SK-N-SH (cell line): ENCODE measurements around the gene TRMT1L. TPM values are rescaled to one million over a fixed set of nuclear protein-coding genes. Genes with fewer than 3 reads are reported as not detected.

Experiments
- CTCF ChIA-PET: fragments of 300-600, 350-600 bp; formaldehyde crosslinking; extraction: SDS; loops from one replicate; lab custom pipeline; 2021; lab: Yijun Ruan, JAX
- POLR2A ChIA-PET: fragments of 350-600 bp; sonication (Branson Sonifier 250); formaldehyde crosslinking; extraction: SDS; loops from one replicate; lab custom pipeline; 2020; ENCODE audit warnings: antibody characterized with exemption, inconsistent platforms; lab: Yijun Ruan, JAX
- DNase-seq: peaks from one replicate; pipeline ENCODE4 v3.0.0; 2012
- H2AFZ ChIP-seq: fragments of 200-600 bp; sonication (generic); 2 replicates; pipeline ENCODE4 v1.8.1; 2016; ENCODE audit warnings: antibody characterized with exemption, mild to moderate bottlenecking, low read depth
- H3F3A ChIP-seq: fragments of 200-600 bp; sonication (generic); replicated peaks from 2 replicates; pipeline ENCODE3; 2016; ENCODE audit warnings: antibody characterized with exemption, mild to moderate bottlenecking; ENCODE audit not compliant: insufficient read depth
- H3K27ac ChIP-seq, 2 experiments: fragments of 200-500 bp in 1 of 2; fragments of 200-600 bp in 1 of 2; sonication (Bioruptor generic) in 1 of 2; sonication (generic), shearing (Covaris generic) in 1 of 2; 2 replicates each; pipeline versions ENCODE4 v1.5.1 to v1.6.1; 2014 to 2016; ENCODE audit warnings: low read depth in 2 of 2, inconsistent platforms in 1 of 2, low read length in 1 of 2, mild to moderate bottlenecking in 1 of 2, mixed read lengths in 1 of 2
- H3K27me3 ChIP-seq: fragments of 200-600 bp; sonication (generic), shearing (Covaris generic); 2 replicates; pipeline ENCODE4 v1.6.1; 2016; ENCODE audit warnings: mixed run types; ENCODE audit not compliant: insufficient read depth
- H3K36me3 ChIP-seq, 2 experiments: fragments of 200-500 bp in 1 of 2; fragments of 200-600 bp in 1 of 2; sonication (Bioruptor generic) in 1 of 2; sonication (generic) in 1 of 2; replicated peaks in 1 of 2; 2 replicates each; pipeline versions ENCODE3 to v1.5.1; 2014 to 2016; ENCODE audit warnings: low read length in 1 of 2, mild to moderate bottlenecking in 1 of 2; ENCODE audit not compliant: insufficient read depth in 2 of 2, control insufficient read depth in 1 of 2
- H3K4me1 ChIP-seq, 2 experiments: fragments of 200-500 bp in 1 of 2; fragments of 200-600 bp in 1 of 2; sonication (Bioruptor generic) in 1 of 2; sonication (generic), shearing (Covaris generic) in 1 of 2; 2 replicates each; pipeline versions ENCODE4 v1.5.1 to v1.6.1; 2014 to 2016; ENCODE audit warnings: low read depth in 1 of 2, low read length in 1 of 2, mixed run types in 1 of 2; ENCODE audit not compliant: insufficient read depth in 2 of 2, control insufficient read depth in 1 of 2
- H3K4me2 ChIP-seq: fragments of 200-600 bp; sonication (generic), shearing (Covaris generic); 2 replicates; pipeline ENCODE4 v1.6.1; 2017; ENCODE audit warnings: mixed run types
- H3K4me3 ChIP-seq, 2 experiments: fragments of 200-500 bp in 1 of 2; fragments of 200-600 bp in 1 of 2; sonication (Bioruptor generic) in 1 of 2; sonication (generic), shearing (Covaris generic) in 1 of 2; 2 replicates each; pipeline versions ENCODE4 v1.5.1 to v1.8.1; 2014 to 2016; ENCODE audit warnings: low read depth in 2 of 2, inconsistent platforms in 1 of 2, low read length in 1 of 2, mild to moderate bottlenecking in 1 of 2, mixed read lengths in 1 of 2, moderate library complexity in 1 of 2
- H3K79me2 ChIP-seq: fragments of 200-600 bp; sonication (generic); 2 replicates; pipeline ENCODE4 v1.8.1; 2017; ENCODE audit warnings: mild to moderate bottlenecking; ENCODE audit not compliant: insufficient read depth
- H3K9ac ChIP-seq: fragments of 200-600 bp; sonication (generic); 2 replicates; pipeline ENCODE4 v1.6.1; 2017; ENCODE audit warnings: mixed run types
- H3K9me2 ChIP-seq: fragments of 200-600 bp; sonication (generic); 2 replicates; pipeline ENCODE4 v1.6.1; 2017; ENCODE audit warnings: mixed run types
- H3K9me3 ChIP-seq: fragments of 200-600 bp; sonication (generic); 2 replicates; pipeline ENCODE4 v1.6.1; 2017; ENCODE audit warnings: mixed run types, mild to moderate bottlenecking, moderate library complexity
- H4K20me1 ChIP-seq: fragments of 200-600 bp; sonication (generic); 2 replicates; pipeline ENCODE4 v1.6.1; 2017; ENCODE audit warnings: mild to moderate bottlenecking, mixed run types; ENCODE audit not compliant: insufficient read depth
- CHD2 ChIP-seq: fragments of 150-350 bp; IDR thresholded peaks from 2 replicates; pipeline ENCODE4 v1.6.1; 2018; ENCODE audit warnings: low read length; ENCODE audit not compliant: partially characterized antibody
- ELF1 ChIP-seq: IDR thresholded peaks from 2 replicates; pipeline ENCODE4 v1.4.0; 2012
- EP300 ChIP-seq, 2 experiments: IDR thresholded peaks; 2 replicates each; pipeline versions ENCODE4 v1.4.0 to v1.6.1; 2012; ENCODE audit warnings: borderline replicate concordance in 1 of 2, low read depth in 1 of 2, low read length in 1 of 2
- FOXJ3 ChIP-seq: sonication (generic); formaldehyde crosslinking; IDR thresholded peaks from 2 replicates; pipeline ENCODE4 v1.5.1; 2020; ENCODE audit warnings: mild to moderate bottlenecking, missing genetic modification reagents
- FOXM1 ChIP-seq: IDR thresholded peaks from 2 replicates; pipeline ENCODE4 v1.4.0; 2012; ENCODE audit warnings: low read depth, mild to moderate bottlenecking
- GABPA ChIP-seq: IDR thresholded peaks from 2 replicates; pipeline ENCODE4 v1.4.0; 2012; ENCODE audit warnings: low read depth, mild to moderate bottlenecking
- MEF2A ChIP-seq: IDR thresholded peaks from 2 replicates; pipeline ENCODE4 v1.4.0; 2012; ENCODE audit warnings: low read depth, borderline replicate concordance
- NRF1 ChIP-seq: IDR thresholded peaks from 2 replicates; pipeline ENCODE4 v1.6.1; 2012; ENCODE audit warnings: low read depth, mild to moderate bottlenecking, low read length
- RAD21 ChIP-seq: IDR thresholded peaks from 2 replicates; pipeline ENCODE4 v1.6.1; 2012; ENCODE audit warnings: mild to moderate bottlenecking, low read length
- RCOR1 ChIP-seq: fragments of 150-350 bp; IDR thresholded peaks from 2 replicates; pipeline ENCODE4 v1.6.1; 2017; ENCODE audit warnings: antibody characterized with exemption, low read length
- RFX5 ChIP-seq: IDR thresholded peaks from 2 replicates; pipeline ENCODE4 v1.6.1; 2012; ENCODE audit warnings: mild to moderate bottlenecking, improper control_type of control experiment, low read length
- RXRA ChIP-seq: IDR thresholded peaks from 2 replicates; pipeline ENCODE4 v1.4.0; 2012; ENCODE audit warnings: low read depth, mild to moderate bottlenecking, borderline replicate concordance
- SIN3A ChIP-seq: IDR thresholded peaks from 2 replicates; pipeline ENCODE4 v1.6.1; 2012; ENCODE audit warnings: low read depth, mild to moderate bottlenecking, low read length, moderate library complexity, borderline replicate concordance
- TAF1 ChIP-seq: IDR thresholded peaks from 2 replicates; pipeline ENCODE4 v1.6.1; 2012; ENCODE audit warnings: low read depth, mild to moderate bottlenecking, low read length, moderate library complexity, borderline replicate concordance
- TCF12 ChIP-seq: IDR thresholded peaks from 2 replicates; pipeline ENCODE4 v1.4.0; 2012
- WGBS: methylation state at CpG from one replicate; pipeline ENCODE4 v1.1.6; 2017; ENCODE audit warnings: low lambda C conversion rate; 5-methylcytosine and 5-hydroxymethylcytosine counted together
- polyA plus RNA-seq, 3 experiments: library from polyadenylated mRNA; depleted of rRNA; stranded (reverse); fragments of >200 nt; gene quantifications; 2 replicates each; pipeline ENCODE4 v1.2.3, GENCODE V29; 2012
- TF ChIP-seq, protein P1 (sequence below): fragments of 150-350 bp; IDR thresholded peaks from 2 replicates; pipeline ENCODE4 v1.6.1; 2017; ENCODE audit warnings: antibody characterized with exemption, low read length, low read depth, borderline replicate concordance
- TF ChIP-seq, protein P2 (sequence below): IDR thresholded peaks from 2 replicates; pipeline ENCODE4 v1.6.1; 2012; ENCODE audit warnings: mild to moderate bottlenecking, low read depth, low read length, moderate library complexity
- TF ChIP-seq, protein P3 (sequence below): IDR thresholded peaks from 2 replicates; pipeline ENCODE4 v1.4.0; 2012; ENCODE audit warnings: low read depth, borderline replicate concordance
- TF ChIP-seq, protein P4 (sequence below): fragments of 200-600 bp; sonication (generic); IDR thresholded peaks from 2 replicates; pipeline ENCODE4 v1.6.1; 2017; ENCODE audit warnings: antibody characterized with exemption, mild to moderate bottlenecking, moderate library complexity

Gene TRMT1L
- polyA plus RNA-seq, 1 of the 3 experiments (the other 2 are of a cell fraction) = 12.2 TPM

DNA sequence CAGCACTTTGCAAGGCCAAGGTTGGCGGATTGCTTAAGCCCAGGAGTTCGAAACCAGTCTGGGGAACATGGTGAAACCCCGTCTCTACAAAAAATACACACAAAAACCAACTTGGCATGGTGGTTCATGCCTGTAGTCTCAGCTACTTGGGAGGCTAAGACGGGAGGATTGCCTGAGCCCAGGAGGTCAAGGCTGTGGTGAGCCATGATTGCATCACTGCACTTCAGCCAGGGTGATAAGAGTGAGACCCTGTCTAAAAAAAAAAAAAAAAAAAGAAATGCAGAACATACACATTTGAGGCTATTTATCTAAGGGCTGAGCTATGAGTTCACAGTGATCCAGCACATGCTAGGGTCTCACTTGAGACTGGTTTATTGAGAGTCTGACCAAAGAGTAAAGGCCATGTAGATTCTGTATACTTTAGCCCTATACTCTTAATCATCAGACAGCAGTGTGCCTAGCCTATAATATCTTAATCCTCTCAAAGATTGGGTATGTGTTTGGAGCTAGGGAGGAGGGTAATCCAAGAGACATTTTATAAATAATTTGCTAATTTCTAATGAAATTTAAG, 87.5 kb downstream of the TRMT1L start:
- POLR2A ChIA-PET = no interaction called here
- no peak for DNase-seq
- Histone ChIP-seq H3K36me3 (peaks cover 10% of the 10 kb centered on the region in 2 experiments), H3K27me3 (no peaks in the 10 kb centered on the region), H2AFZ (no peak overlapping the region), H3K79me2 (peaks cover 92% of the 10 kb centered on the region), H3K9ac (no peak overlapping the region), H3K4me1 (peaks cover 0 to 4% of the 10 kb centered on the region in 2 experiments; a peak in 2 of 4 replicates), H3K4me3 (no peak overlapping the region), H3K4me2 (no peak overlapping the region), H3K9me2 (no peaks in the 10 kb centered on the region), H3K9me3 (no peaks in the 10 kb centered on the region), H4K20me1 (no peaks in the 10 kb centered on the region), H3K27ac (no peak overlapping the region), H3F3A (no peaks in the 10 kb centered on the region)
- 94% methylated on average over 4 of the region's 4 CpGs for WGBS
- CTCF ChIA-PET = no interaction called here
- TF ChIP-seq TAF1 (no peak), FOXJ3 (no peak), CHD2 (no peak), MEF2A (no peak), RFX5 (no peak), FOXM1 (no peak), RXRA (no peak), EP300 (IDR thresholded peaks at IDR 0.05; ENCODE audit: borderline replicate concordance in 1 of 2, low read depth in 1 of 2, low read length in 1 of 2) (no peak), SIN3A (no peak), RCOR1 (no peak), RAD21 (no peak), NRF1 (no peak), TCF12 (no peak), GABPA (no peak), ELF1 (no peak)
- TF ChIP-seq, protein P1, sequence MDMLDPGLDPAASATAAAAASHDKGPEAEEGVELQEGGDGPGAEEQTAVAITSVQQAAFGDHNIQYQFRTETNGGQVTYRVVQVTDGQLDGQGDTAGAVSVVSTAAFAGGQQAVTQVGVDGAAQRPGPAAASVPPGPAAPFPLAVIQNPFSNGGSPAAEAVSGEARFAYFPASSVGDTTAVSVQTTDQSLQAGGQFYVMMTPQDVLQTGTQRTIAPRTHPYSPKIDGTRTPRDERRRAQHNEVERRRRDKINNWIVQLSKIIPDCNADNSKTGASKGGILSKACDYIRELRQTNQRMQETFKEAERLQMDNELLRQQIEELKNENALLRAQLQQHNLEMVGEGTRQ = no peak
- TF ChIP-seq, protein P2, sequence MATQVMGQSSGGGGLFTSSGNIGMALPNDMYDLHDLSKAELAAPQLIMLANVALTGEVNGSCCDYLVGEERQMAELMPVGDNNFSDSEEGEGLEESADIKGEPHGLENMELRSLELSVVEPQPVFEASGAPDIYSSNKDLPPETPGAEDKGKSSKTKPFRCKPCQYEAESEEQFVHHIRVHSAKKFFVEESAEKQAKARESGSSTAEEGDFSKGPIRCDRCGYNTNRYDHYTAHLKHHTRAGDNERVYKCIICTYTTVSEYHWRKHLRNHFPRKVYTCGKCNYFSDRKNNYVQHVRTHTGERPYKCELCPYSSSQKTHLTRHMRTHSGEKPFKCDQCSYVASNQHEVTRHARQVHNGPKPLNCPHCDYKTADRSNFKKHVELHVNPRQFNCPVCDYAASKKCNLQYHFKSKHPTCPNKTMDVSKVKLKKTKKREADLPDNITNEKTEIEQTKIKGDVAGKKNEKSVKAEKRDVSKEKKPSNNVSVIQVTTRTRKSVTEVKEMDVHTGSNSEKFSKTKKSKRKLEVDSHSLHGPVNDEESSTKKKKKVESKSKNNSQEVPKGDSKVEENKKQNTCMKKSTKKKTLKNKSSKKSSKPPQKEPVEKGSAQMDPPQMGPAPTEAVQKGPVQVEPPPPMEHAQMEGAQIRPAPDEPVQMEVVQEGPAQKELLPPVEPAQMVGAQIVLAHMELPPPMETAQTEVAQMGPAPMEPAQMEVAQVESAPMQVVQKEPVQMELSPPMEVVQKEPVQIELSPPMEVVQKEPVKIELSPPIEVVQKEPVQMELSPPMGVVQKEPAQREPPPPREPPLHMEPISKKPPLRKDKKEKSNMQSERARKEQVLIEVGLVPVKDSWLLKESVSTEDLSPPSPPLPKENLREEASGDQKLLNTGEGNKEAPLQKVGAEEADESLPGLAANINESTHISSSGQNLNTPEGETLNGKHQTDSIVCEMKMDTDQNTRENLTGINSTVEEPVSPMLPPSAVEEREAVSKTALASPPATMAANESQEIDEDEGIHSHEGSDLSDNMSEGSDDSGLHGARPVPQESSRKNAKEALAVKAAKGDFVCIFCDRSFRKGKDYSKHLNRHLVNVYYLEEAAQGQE = no peak
- TF ChIP-seq, protein P3, sequence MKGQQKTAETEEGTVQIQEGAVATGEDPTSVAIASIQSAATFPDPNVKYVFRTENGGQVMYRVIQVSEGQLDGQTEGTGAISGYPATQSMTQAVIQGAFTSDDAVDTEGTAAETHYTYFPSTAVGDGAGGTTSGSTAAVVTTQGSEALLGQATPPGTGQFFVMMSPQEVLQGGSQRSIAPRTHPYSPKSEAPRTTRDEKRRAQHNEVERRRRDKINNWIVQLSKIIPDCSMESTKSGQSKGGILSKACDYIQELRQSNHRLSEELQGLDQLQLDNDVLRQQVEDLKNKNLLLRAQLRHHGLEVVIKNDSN = no peak
- TF ChIP-seq, protein P4, sequence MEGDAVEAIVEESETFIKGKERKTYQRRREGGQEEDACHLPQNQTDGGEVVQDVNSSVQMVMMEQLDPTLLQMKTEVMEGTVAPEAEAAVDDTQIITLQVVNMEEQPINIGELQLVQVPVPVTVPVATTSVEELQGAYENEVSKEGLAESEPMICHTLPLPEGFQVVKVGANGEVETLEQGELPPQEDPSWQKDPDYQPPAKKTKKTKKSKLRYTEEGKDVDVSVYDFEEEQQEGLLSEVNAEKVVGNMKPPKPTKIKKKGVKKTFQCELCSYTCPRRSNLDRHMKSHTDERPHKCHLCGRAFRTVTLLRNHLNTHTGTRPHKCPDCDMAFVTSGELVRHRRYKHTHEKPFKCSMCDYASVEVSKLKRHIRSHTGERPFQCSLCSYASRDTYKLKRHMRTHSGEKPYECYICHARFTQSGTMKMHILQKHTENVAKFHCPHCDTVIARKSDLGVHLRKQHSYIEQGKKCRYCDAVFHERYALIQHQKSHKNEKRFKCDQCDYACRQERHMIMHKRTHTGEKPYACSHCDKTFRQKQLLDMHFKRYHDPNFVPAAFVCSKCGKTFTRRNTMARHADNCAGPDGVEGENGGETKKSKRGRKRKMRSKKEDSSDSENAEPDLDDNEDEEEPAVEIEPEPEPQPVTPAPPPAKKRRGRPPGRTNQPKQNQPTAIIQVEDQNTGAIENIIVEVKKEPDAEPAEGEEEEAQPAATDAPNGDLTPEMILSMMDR = no peak
